ENCODE results near the gene FANCE. TPM values are rescaled to one million over a fixed set of nuclear protein-coding genes. Genes with fewer than 3 reads are reported as not detected.

Gene FANCE
- polyA plus RNA-seq, 1 donor (not counting 4 experiments of a cell fraction or from before 2014, with no cell fraction given), result 6.4 TPM

DNA sequence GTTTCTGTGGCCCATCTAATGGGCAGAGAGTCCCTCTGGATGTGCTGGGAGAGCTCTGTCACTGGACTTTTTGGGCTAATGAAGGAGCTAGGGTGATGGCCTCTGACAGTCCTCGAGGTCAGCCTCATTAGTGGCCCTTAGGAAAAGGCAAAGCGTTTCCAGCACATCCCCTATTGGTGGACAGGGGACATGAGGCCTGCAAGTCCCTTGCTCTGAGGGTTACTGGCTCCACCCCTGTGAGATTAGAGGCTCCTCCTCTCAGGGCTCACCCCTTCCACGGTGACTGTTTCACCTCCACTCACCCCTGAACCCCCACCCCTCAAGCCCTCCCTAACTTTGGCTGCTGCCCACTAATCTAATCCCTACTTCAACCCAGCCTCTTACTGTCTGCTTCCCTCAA, 12.8 kb upstream of the FANCE start:
- H3K4me2 ChIP-seq (ENCODE audit: control insufficient read depth, extremely low read depth, insufficient read depth, low read depth, low read length), result no peak overlapping the region
- no peaks in the 10 kb centered on the region for H3K9me3 ChIP-seq (ENCODE audit: control insufficient read depth, low read depth, low read length)
- DNase-seq (ENCODE audit: low read depth, low spot score) (no peak), FAIRE-seq (no peak)
- H3K4me1 ChIP-seq (ENCODE audit: control insufficient read depth, extremely low read depth, insufficient read depth, low read length), result peaks cover 11% of the 10 kb centered on the region
- no peaks in the 10 kb centered on the region for H4K20me1 ChIP-seq (ENCODE audit: control insufficient read depth, extremely low read depth, insufficient read depth, low read length)
- no peak overlapping the region for H3K27ac ChIP-seq (ENCODE audit: control insufficient read depth, insufficient read depth, low read length)
- no peak overlapping the region for H3K4me3 ChIP-seq (ENCODE audit: control insufficient read depth in 2 of 3, extremely low read depth in 1 of 3, insufficient read depth in 2 of 3, low read depth in 1 of 3, low read length in 3 of 3)
- H3K79me2 ChIP-seq (ENCODE audit: control insufficient read depth, insufficient read depth, low read length), result no peaks in the 10 kb centered on the region
- H3K9me1 ChIP-seq (ENCODE audit: control insufficient read depth, extremely low read depth, insufficient read depth, low read length), result no peaks in the 10 kb centered on the region
- dilution Hi-C loops (cut with MboI; ENCODE audit: extremely low pct_ligation_motif_present, low sequenced_read_pairs), result no loop called here
- no peak for TF ChIP-seq CTCF (optimal IDR thresholded peaks at IDR 0.05 in 1 of 3, IDR thresholded peaks at IDR 0.05 in 1 of 3, conservative IDR thresholded peaks at IDR 0.05 in 1 of 3; ENCODE audit: extremely low read depth in 1 of 3, insufficient read depth in 2 of 3, low read length in 3 of 3)
- no peak for TF ChIP-seq EZH2 (IDR thresholded peaks at IDR 0.05; ENCODE audit: low read length)
- H2AFZ ChIP-seq (ENCODE audit: control insufficient read depth, low read length), result no peak overlapping the region
- no peaks in the 10 kb centered on the region for H3K27me3 ChIP-seq (ENCODE audit: control insufficient read depth, extremely low read depth, insufficient read depth, low read length)
- H3K9ac ChIP-seq (ENCODE audit: control insufficient read depth, extremely low read depth, insufficient read depth, low read length), result no peak overlapping the region
- H3K36me3 ChIP-seq (ENCODE audit: control insufficient read depth in 2 of 2, extremely low read depth in 1 of 2, insufficient read depth in 2 of 2, low read length in 2 of 2), result no peaks in the 10 kb centered on the region

- dilution Hi-C loops (cut with MboI; ENCODE audit: extremely low pct_ligation_motif_present, low sequenced_read_pairs), result no loop called here
- TF ChIP-seq CTCF (optimal IDR thresholded peaks at IDR 0.05 in 1 of 3, IDR thresholded peaks at IDR 0.05 in 1 of 3, conservative IDR thresholded peaks at IDR 0.05 in 1 of 3; ENCODE audit: extremely low read depth in 1 of 3, insufficient read depth in 2 of 3, low read length in 3 of 3), result no peak
- no peak for TF ChIP-seq EZH2 (IDR thresholded peaks at IDR 0.05; ENCODE audit: low read length)
- H2AFZ ChIP-seq (ENCODE audit: control insufficient read depth, low read length), result no peak overlapping the region
- H3K4me1 ChIP-seq (ENCODE audit: control insufficient read depth, extremely low read depth, insufficient read depth, low read length), result peaks cover 11% of the 10 kb centered on the region
- FAIRE-seq (no peak), DNase-seq (ENCODE audit: low read depth, low spot score) (no peak)
- H3K4me3 ChIP-seq (ENCODE audit: control insufficient read depth in 2 of 3, extremely low read depth in 1 of 3, insufficient read depth in 2 of 3, low read depth in 1 of 3, low read length in 3 of 3), result no peak overlapping the region
- no peak overlapping the region for H3K27ac ChIP-seq (ENCODE audit: control insufficient read depth, insufficient read depth, low read length)
- H3K27me3 ChIP-seq (ENCODE audit: control insufficient read depth, extremely low read depth, insufficient read depth, low read length), result no peaks in the 10 kb centered on the region
- H3K9me3 ChIP-seq (ENCODE audit: control insufficient read depth, low read depth, low read length), result no peaks in the 10 kb centered on the region
- H3K9ac ChIP-seq (ENCODE audit: control insufficient read depth, extremely low read depth, insufficient read depth, low read length), result no peak overlapping the region
- no peaks in the 10 kb centered on the region for H4K20me1 ChIP-seq (ENCODE audit: control insufficient read depth, extremely low read depth, insufficient read depth, low read length)
- H3K79me2 ChIP-seq (ENCODE audit: control insufficient read depth, insufficient read depth, low read length), result no peaks in the 10 kb centered on the region
- no peaks in the 10 kb centered on the region for H3K9me1 ChIP-seq (ENCODE audit: control insufficient read depth, extremely low read depth, insufficient read depth, low read length)
- no peaks in the 10 kb centered on the region for H3K36me3 ChIP-seq (ENCODE audit: control insufficient read depth in 2 of 2, extremely low read depth in 1 of 2, insufficient read depth in 2 of 2, low read length in 2 of 2)
- H3K4me2 ChIP-seq (ENCODE audit: control insufficient read depth, extremely low read depth, insufficient read depth, low read depth, low read length), result no peak overlapping the region
Observed at GRCh38 chr6:35441205-35441604, 10.9 kb upstream of the FANCE start.
